ENCODE data around the gene ST7.

ST7 gene

DNA sequence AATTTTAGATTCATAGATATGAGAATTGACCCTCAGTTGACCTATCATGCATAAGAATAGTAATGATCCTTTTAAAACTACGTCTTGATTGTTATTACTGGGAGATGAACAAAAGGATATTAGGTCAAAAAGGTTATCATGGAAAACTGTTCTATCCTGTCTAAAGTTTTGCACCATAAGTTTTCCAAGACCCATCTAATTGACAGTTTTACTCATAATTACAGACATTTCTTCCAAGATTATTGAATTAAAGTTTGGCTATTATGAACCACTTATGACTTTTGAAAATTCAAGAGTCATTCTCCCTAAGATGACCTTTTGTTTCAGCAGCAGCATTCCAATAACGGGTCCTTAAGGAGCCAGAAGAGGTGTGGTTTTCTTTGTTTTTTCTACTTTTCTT lies 225.3 kb downstream of the ST7 start:
- Histone ChIP-seq H3K27me3 (replicated peaks; ENCODE audit: control insufficient read depth, insufficient read depth, low read length) (no peaks in the 10 kb centered on the region), H3K4me3 (replicated peaks; ENCODE audit: low read depth, low read length) (no peak overlapping the region), H3K36me3 (ENCODE audit: control insufficient read depth, insufficient read depth, low read length) (no peaks in the 10 kb centered on the region)
- TF ChIP-seq, protein P1, sequence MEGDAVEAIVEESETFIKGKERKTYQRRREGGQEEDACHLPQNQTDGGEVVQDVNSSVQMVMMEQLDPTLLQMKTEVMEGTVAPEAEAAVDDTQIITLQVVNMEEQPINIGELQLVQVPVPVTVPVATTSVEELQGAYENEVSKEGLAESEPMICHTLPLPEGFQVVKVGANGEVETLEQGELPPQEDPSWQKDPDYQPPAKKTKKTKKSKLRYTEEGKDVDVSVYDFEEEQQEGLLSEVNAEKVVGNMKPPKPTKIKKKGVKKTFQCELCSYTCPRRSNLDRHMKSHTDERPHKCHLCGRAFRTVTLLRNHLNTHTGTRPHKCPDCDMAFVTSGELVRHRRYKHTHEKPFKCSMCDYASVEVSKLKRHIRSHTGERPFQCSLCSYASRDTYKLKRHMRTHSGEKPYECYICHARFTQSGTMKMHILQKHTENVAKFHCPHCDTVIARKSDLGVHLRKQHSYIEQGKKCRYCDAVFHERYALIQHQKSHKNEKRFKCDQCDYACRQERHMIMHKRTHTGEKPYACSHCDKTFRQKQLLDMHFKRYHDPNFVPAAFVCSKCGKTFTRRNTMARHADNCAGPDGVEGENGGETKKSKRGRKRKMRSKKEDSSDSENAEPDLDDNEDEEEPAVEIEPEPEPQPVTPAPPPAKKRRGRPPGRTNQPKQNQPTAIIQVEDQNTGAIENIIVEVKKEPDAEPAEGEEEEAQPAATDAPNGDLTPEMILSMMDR (IDR thresholded peaks at IDR 0.05; ENCODE audit: insufficient read depth, low read length, poor library complexity, severe bottlenecking), result no peak
- no peak for DNase-seq (ENCODE audit: extremely low read depth, insufficient read length)

DNA sequence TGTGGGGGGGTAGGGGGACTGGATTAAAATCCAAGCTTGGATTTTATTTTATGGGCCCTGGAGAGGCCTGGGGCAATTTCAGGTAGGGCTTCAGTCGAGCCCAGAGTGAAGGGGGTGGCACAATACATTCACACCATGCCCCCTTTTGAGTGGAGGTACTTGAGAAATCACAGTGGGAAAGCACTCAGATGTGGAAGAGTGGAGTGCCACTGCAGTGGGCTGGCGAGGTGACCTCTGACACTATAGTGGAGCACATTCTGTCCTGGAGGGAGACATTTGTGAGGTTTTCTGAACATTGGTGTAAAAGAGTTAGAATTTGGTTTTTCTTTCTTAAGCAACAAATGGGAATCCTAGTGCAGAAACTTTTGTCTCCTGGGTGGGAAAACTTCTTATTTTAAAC lies 226.4 kb downstream of the ST7 start:
- TF ChIP-seq, protein P1 (IDR thresholded peaks at IDR 0.05; ENCODE audit: insufficient read depth, low read length, poor library complexity, severe bottlenecking), result no peak
- DNase-seq (ENCODE audit: extremely low read depth, insufficient read length), result no peak
- no peaks in the 10 kb centered on the region for H3K27me3 ChIP-seq (replicated peaks; ENCODE audit: control insufficient read depth, insufficient read depth, low read length)
- no peaks in the 10 kb centered on the region for H3K36me3 ChIP-seq (ENCODE audit: control insufficient read depth, insufficient read depth, low read length)
- no peak overlapping the region for H3K4me3 ChIP-seq (replicated peaks; ENCODE audit: low read depth, low read length)

DNA sequence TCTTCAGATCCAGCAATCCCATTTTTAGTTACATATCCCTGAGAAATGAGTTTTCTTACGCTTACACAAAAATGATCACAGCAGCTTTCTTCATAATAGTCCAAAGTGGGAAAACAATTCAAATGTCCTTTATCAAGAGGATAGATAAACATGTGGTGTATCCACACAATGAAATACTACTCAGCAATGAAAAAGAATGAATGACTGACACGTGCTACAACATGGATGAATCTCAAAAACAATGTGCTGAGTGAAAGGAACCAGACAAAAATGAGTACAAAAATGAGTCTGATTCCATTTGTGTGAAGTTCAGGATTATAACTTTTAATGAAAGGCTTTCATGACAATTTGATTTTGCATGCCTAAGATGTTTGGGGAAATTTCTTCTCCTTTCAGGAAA lies 230.4 kb downstream of the ST7 start:
- no peak overlapping the region for H3K4me3 ChIP-seq (replicated peaks; ENCODE audit: low read depth, low read length)
- no peak for DNase-seq (ENCODE audit: extremely low read depth, insufficient read length)
- TF ChIP-seq, protein P1 (IDR thresholded peaks at IDR 0.05; ENCODE audit: insufficient read depth, low read length, poor library complexity, severe bottlenecking), result no peak
- no peaks in the 10 kb centered on the region for H3K36me3 ChIP-seq (ENCODE audit: control insufficient read depth, insufficient read depth, low read length)
- no peaks in the 10 kb centered on the region for H3K27me3 ChIP-seq (replicated peaks; ENCODE audit: control insufficient read depth, insufficient read depth, low read length)

DNA sequence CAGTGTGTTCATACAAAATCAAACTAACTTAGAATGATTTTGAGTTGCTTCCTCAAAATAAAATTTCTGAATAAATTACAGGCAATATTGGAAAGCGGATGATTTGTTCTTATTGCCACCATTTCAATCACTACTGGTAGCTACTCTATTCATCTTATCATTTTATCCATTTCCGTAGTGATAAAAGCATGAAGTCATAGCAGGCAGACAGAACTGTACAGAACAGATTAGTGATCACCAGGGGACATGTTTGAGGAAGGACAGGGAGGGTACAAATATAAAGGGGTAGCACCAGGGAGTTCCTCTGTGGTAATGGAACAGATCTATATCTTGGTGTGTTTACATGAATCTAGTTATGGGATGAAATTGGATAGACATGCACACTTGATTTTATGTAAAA lies 231.1 kb downstream of the ST7 start:
- Histone ChIP-seq H3K36me3 (ENCODE audit: control insufficient read depth, insufficient read depth, low read length) (no peaks in the 10 kb centered on the region), H3K27me3 (replicated peaks; ENCODE audit: control insufficient read depth, insufficient read depth, low read length) (no peaks in the 10 kb centered on the region), H3K4me3 (replicated peaks; ENCODE audit: low read depth, low read length) (no peak overlapping the region)
- TF ChIP-seq, protein P1 (IDR thresholded peaks at IDR 0.05; ENCODE audit: insufficient read depth, low read length, poor library complexity, severe bottlenecking), result no peak
- no peak for DNase-seq (ENCODE audit: extremely low read depth, insufficient read length)

DNA sequence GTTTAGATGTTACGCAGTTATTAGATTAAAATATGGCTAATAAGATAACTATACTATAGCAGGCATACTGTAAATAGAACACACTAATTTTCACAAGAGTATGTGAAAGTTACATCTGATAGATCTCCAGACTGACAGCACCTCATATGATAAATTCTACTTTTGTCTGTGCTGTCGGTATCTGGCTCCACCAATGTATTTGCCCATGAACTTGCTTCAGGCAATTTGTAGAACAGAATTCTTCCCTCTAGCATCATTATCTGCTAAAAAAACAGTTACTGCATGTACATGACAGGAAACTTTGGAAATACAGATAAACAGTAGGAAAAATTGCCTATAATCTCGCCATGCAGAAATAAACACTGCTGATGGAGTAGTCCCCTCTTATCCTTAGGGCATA lies 231.8 kb downstream of the ST7 start:
- Histone ChIP-seq H3K36me3 (ENCODE audit: control insufficient read depth, insufficient read depth, low read length) (no peaks in the 10 kb centered on the region; the same call in 1 of the 2 replicates), H3K4me3 (replicated peaks; ENCODE audit: low read depth, low read length) (no peak overlapping the region), H3K27me3 (replicated peaks; ENCODE audit: control insufficient read depth, insufficient read depth, low read length) (no peaks in the 10 kb centered on the region)
- TF ChIP-seq, protein P1 (IDR thresholded peaks at IDR 0.05; ENCODE audit: insufficient read depth, low read length, poor library complexity, severe bottlenecking), result no peak
- DNase-seq (ENCODE audit: extremely low read depth, insufficient read length), result no peak
